ENCODE measurements around the gene PGGT1B. TPM values are rescaled to one million over a fixed set of nuclear protein-coding genes. Genes with fewer than 3 reads are reported as not detected.

PGGT1B gene
- total RNA-seq, 1 experiment from 2014 or later: 59.7 TPM

DNA sequence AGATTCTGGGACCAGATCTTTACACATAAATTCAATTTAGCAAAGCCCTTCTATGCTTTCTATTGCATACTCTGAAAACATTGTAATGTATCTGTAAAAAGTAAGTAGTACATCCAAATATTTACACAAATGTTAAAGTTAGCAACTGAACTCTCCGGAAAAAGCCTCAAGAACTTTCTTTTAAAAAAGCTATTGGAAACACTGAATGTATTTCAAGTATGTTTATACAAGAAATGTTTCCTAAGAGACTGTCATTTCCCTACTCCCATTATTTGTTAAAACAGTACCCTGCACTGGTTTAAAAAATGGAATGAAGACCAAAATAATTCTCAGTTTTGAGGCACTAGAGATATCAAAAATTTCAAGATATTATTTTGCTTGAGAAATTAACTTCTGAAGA, 48.1 kb downstream of the PGGT1B start:
- no CpG with 5 or more reads among the region's 1 CpG for WGBS (ENCODE audit: extremely low coverage, insufficient read length, low lambda C conversion rate)

More for the DNA sequence above, 48.1 kb downstream of the PGGT1B start:
- no peak overlapping the region for H2BK15ac ChIP-seq (ENCODE audit: low read depth, low read length)
- Mint-ChIP-seq H3K4me1 (no peaks in the 10 kb centered on the region), H3K27ac (no peak overlapping the region), H3K4me3 (no peak overlapping the region), H3K27me3 (ENCODE audit: low read depth) (no peaks in the 10 kb centered on the region), H3K36me3 (ENCODE audit: insufficient read depth in 1 of 3, low read depth in 3 of 3) (peaks cover under 1 to 20% (median 14%) of the 10 kb centered on the region in 3 experiments; a peak in 6 of 7 replicates), H3K9me3 (no peaks in the 10 kb centered on the region)
- H3K23ac ChIP-seq (ENCODE audit: insufficient read length, low read depth, low read length): no peak overlapping the region
- no peaks in the 10 kb centered on the region for H3K23me2 ChIP-seq (ENCODE audit: insufficient read length, low read depth, low read length, poor library complexity, severe bottlenecking)
- no peak overlapping the region for H3K56ac ChIP-seq (ENCODE audit: insufficient read length, low read depth, low read length)
- no peak overlapping the region for H2AK5ac ChIP-seq (ENCODE audit: insufficient read length, low read length)
- no peak overlapping the region for H4K8ac ChIP-seq (replicated peaks; ENCODE audit: insufficient read length, low read depth, low read length)
- no peaks in the 10 kb centered on the region for H3K4me1 ChIP-seq (ENCODE audit: insufficient read depth, low read length)
- H2BK5ac ChIP-seq (ENCODE audit: insufficient read length, low read length): no peak overlapping the region
- no peak overlapping the region for H2AFZ ChIP-seq (ENCODE audit: low read length)
- no peak overlapping the region for H3K18ac ChIP-seq (ENCODE audit: insufficient read length, low read depth, low read length)
- H2BK20ac ChIP-seq (ENCODE audit: low read depth, low read length, poor library complexity, severe bottlenecking): no peak overlapping the region
- H3K27ac ChIP-seq (ENCODE audit: insufficient read length, low read depth, low read length): no peak overlapping the region
- H3K14ac ChIP-seq (ENCODE audit: insufficient read depth, low read length): no peak overlapping the region
- H3K4ac ChIP-seq (ENCODE audit: low read depth, low read length): no peak overlapping the region
- no peaks in the 10 kb centered on the region for H3K27me3 ChIP-seq (ENCODE audit: insufficient read depth, low read length)
- no peaks in the 10 kb centered on the region for H3K79me1 ChIP-seq (ENCODE audit: insufficient read depth, low read depth, low read length, poor library complexity, severe bottlenecking)
- no peaks in the 10 kb centered on the region for H3K9me3 ChIP-seq (ENCODE audit: control insufficient read depth, low read depth, low read length)
- H3T11ph ChIP-seq (ENCODE audit: low read length): no peak overlapping the region
- H4K91ac ChIP-seq (ENCODE audit: insufficient read length, low read depth, low read length): no peak overlapping the region
- no peak overlapping the region for H2BK120ac ChIP-seq (ENCODE audit: low read depth, low read length, poor library complexity, severe bottlenecking)
- TF ChIP-seq, protein P1, sequence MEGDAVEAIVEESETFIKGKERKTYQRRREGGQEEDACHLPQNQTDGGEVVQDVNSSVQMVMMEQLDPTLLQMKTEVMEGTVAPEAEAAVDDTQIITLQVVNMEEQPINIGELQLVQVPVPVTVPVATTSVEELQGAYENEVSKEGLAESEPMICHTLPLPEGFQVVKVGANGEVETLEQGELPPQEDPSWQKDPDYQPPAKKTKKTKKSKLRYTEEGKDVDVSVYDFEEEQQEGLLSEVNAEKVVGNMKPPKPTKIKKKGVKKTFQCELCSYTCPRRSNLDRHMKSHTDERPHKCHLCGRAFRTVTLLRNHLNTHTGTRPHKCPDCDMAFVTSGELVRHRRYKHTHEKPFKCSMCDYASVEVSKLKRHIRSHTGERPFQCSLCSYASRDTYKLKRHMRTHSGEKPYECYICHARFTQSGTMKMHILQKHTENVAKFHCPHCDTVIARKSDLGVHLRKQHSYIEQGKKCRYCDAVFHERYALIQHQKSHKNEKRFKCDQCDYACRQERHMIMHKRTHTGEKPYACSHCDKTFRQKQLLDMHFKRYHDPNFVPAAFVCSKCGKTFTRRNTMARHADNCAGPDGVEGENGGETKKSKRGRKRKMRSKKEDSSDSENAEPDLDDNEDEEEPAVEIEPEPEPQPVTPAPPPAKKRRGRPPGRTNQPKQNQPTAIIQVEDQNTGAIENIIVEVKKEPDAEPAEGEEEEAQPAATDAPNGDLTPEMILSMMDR (conservative IDR thresholded peaks at IDR 0.05): no peak
- no peak for DNase-seq
- H3K9ac ChIP-seq (ENCODE audit: extremely low read depth, insufficient read length, low read length): no peak overlapping the region
- H3K79me2 ChIP-seq (ENCODE audit: insufficient read depth, low read length): no peaks in the 10 kb centered on the region
- no peak overlapping the region for H2BK12ac ChIP-seq (ENCODE audit: insufficient read length, low read depth, low read length)
- H3K4me2 ChIP-seq (ENCODE audit: insufficient read depth, insufficient read length, low read length): no peak overlapping the region
- H4K5ac ChIP-seq (ENCODE audit: insufficient read length, low read depth, low read length): no peak overlapping the region
- H4K20me1 ChIP-seq (ENCODE audit: control insufficient read depth, insufficient read depth, insufficient read length): no peaks in the 10 kb centered on the region
